MM.1S (cell line): ENCODE results near the gene COL5A1.

ENCODE experiments used
- EZH2 ChIP-seq: fragments of 300-600 bp; sonication (generic); optimal IDR thresholded peaks from 2 replicates; pipeline ENCODE3; 2017; ENCODE audit warnings: low read depth, mild to moderate bottlenecking, antibody characterized with exemption, low read length, mixed read lengths
- TF ChIP-seq, protein P1 (sequence below): fragments of 300-600 bp; sonication (generic); IDR thresholded peaks from 2 replicates; pipeline ENCODE4 v1.5.1; 2016; ENCODE audit warnings: antibody characterized with exemption, low read length, mixed read lengths

DNA sequence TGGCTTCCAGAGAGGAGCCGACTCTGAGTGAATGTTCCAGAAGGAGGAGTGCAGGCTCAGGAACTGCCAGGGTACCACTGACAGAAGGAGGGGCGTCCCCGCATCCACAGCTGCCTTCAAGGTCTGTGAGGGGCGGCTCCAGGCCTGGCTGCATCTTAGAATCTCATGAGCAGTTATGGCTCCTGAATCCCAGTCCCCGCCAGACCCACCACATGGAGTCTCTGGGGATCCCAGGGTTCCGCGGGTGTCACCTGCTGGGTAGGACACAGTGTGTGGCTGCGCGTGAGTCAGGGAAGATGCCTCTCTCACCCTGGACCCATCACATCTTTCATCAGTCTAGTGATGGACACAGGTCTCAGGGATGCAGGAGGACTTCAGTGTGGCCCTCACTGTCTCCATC, 79.2 kb downstream of the COL5A1 start:
- TF ChIP-seq, protein P1, sequence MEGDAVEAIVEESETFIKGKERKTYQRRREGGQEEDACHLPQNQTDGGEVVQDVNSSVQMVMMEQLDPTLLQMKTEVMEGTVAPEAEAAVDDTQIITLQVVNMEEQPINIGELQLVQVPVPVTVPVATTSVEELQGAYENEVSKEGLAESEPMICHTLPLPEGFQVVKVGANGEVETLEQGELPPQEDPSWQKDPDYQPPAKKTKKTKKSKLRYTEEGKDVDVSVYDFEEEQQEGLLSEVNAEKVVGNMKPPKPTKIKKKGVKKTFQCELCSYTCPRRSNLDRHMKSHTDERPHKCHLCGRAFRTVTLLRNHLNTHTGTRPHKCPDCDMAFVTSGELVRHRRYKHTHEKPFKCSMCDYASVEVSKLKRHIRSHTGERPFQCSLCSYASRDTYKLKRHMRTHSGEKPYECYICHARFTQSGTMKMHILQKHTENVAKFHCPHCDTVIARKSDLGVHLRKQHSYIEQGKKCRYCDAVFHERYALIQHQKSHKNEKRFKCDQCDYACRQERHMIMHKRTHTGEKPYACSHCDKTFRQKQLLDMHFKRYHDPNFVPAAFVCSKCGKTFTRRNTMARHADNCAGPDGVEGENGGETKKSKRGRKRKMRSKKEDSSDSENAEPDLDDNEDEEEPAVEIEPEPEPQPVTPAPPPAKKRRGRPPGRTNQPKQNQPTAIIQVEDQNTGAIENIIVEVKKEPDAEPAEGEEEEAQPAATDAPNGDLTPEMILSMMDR = no peak
- TF ChIP-seq EZH2 = no peak
